ENCODE results near the gene LRCH3.

DNA sequence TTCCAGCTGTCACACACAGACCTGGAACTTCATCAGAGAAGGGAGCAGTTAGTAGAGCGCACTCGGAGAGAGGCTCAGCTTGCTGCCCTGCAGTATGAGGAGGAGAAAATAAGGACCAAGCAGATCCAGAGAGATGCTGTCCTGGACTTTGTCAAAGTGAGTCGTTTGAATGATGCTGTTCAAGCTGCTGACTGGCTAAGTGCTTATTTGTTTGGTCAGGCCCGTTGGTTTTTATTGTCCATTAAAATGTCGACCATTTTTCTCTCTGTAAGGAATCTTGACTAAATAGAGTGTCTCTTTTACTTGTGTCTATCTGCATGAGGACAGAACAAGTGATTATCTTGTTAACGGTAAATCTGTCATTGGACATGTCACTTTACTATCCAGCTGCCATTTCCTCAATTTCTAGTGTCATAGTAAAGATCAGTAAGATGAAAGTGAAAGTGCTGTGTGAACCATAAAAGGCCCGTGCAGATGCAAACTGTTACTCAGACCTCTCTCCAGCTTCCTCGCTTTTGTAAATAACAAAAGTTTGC lies 56.9 kb downstream of the LRCH3 start:
- TF ChIP-seq DNMT1 (CRISPR knock-in tag; IDR thresholded peaks at IDR 0.05) (no peak), ZNF24 (IDR thresholded peaks at IDR 0.05) (no peak), ZNF207 (IDR thresholded peaks at IDR 0.05; ENCODE audit: borderline replicate concordance) (no peak), NR2C2 (CRISPR knock-in tag; IDR thresholded peaks at IDR 0.05; ENCODE audit: borderline replicate concordance) (no peak), POLR2AphosphoS5 (IDR thresholded peaks at IDR 0.05; ENCODE audit: low read depth, low read length) (no peak), MYC (CRISPR knock-in tag; IDR thresholded peaks at IDR 0.05; ENCODE audit: borderline replicate concordance) (no peak), POLR2AphosphoS2 (IDR thresholded peaks at IDR 0.05; ENCODE audit: low read depth, low read length) (no peak)
- TF ChIP-seq, protein P1, sequence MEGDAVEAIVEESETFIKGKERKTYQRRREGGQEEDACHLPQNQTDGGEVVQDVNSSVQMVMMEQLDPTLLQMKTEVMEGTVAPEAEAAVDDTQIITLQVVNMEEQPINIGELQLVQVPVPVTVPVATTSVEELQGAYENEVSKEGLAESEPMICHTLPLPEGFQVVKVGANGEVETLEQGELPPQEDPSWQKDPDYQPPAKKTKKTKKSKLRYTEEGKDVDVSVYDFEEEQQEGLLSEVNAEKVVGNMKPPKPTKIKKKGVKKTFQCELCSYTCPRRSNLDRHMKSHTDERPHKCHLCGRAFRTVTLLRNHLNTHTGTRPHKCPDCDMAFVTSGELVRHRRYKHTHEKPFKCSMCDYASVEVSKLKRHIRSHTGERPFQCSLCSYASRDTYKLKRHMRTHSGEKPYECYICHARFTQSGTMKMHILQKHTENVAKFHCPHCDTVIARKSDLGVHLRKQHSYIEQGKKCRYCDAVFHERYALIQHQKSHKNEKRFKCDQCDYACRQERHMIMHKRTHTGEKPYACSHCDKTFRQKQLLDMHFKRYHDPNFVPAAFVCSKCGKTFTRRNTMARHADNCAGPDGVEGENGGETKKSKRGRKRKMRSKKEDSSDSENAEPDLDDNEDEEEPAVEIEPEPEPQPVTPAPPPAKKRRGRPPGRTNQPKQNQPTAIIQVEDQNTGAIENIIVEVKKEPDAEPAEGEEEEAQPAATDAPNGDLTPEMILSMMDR (CRISPR knock-in tag; IDR thresholded peaks at IDR 0.05) = no peak
- TF ChIP-seq, protein P2, sequence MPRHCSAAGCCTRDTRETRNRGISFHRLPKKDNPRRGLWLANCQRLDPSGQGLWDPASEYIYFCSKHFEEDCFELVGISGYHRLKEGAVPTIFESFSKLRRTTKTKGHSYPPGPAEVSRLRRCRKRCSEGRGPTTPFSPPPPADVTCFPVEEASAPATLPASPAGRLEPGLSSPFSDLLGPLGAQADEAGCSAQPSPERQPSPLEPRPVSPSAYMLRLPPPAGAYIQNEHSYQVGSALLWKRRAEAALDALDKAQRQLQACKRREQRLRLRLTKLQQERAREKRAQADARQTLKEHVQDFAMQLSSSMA (CRISPR knock-in tag; IDR thresholded peaks at IDR 0.05) = no peak
